K562 (cell line): ENCODE measurements around the gene NOCT. TPM values are rescaled to one million over a fixed set of nuclear protein-coding genes. Genes with fewer than 3 reads are reported as not detected.

Experiments used
- ASH1L ChIP-seq: fragments of 450-650 bp; IDR thresholded peaks from 2 replicates; pipeline ENCODE4 v1.6.1; 2018; ENCODE audit warnings: borderline replicate concordance, mild to moderate bottlenecking, low read depth; ENCODE audit not compliant: partially characterized antibody
- BCL6 ChIP-seq: fragments of 250-450 bp; sonication (Bioruptor Pico); IDR thresholded peaks from 2 replicates; pipeline ENCODE4 v1.4.0; 2020
- EP300 ChIP-seq: IDR thresholded peaks from 2 replicates; pipeline ENCODE4 v1.6.1; 2012; ENCODE audit warnings: low read length, improper control_type of control experiment
- FIP1L1 ChIP-seq: fragments of 200-400 bp; formaldehyde crosslinking; IDR thresholded peaks from 2 replicates; pipeline ENCODE4 v1.6.1; 2018; ENCODE audit warnings: mild to moderate bottlenecking, low read depth, low read length; ENCODE audit not compliant: poor library complexity, severe bottlenecking
- HMGN3 ChIP-seq: IDR thresholded peaks from 2 replicates; pipeline ENCODE4 v1.6.1; 2011; ENCODE audit warnings: borderline replicate concordance, low read depth, mild to moderate bottlenecking, mixed read lengths, low read length; ENCODE audit not compliant: insufficient read length; ENCODE audit errors: extremely low read depth
- HNRNPL ChIP-seq: fragments of 200-400 bp; formaldehyde crosslinking; IDR thresholded peaks from 2 replicates; pipeline ENCODE4 v1.6.1; 2017; ENCODE audit warnings: low read depth, mild to moderate bottlenecking, low read length
- ILK ChIP-seq: fragments of 450-650 bp; IDR thresholded peaks from 2 replicates; pipeline ENCODE4 v1.6.1; 2016; ENCODE audit warnings: missing genetic modification characterization, low read depth, mild to moderate bottlenecking, missing compliant biosample characterization, moderate library complexity, borderline replicate concordance
- KAT7 ChIP-seq: sonication (generic); formaldehyde crosslinking; IDR thresholded peaks from 2 replicates; pipeline ENCODE4 v1.8.0; 2022; ENCODE audit warnings: missing genetic modification reagents, mild to moderate bottlenecking, borderline replicate concordance
- NELFE ChIP-seq: IDR thresholded peaks from 2 replicates; pipeline ENCODE4 v1.6.1; 2011; ENCODE audit warnings: mild to moderate bottlenecking; ENCODE audit not compliant: insufficient read depth, insufficient read length
- NFXL1 ChIP-seq: fragments of 450-650 bp; formaldehyde crosslinking; IDR thresholded peaks from 2 replicates; pipeline ENCODE4 v1.4.0; 2021; ENCODE audit warnings: mild to moderate bottlenecking
- PHB2 ChIP-seq: fragments of 450-650 bp; IDR thresholded peaks from 2 replicates; pipeline ENCODE4 v1.6.1; 2017; ENCODE audit warnings: low read depth
- PURB ChIP-seq: sonication (generic); formaldehyde crosslinking; IDR thresholded peaks from 2 replicates; pipeline ENCODE4 v1.9.0; 2021; ENCODE audit warnings: low read depth, mild to moderate bottlenecking, missing genetic modification reagents
- SIN3B ChIP-seq: fragments of 450-650 bp; IDR thresholded peaks from 2 replicates; pipeline ENCODE4 v1.6.1; 2017; ENCODE audit warnings: low read depth, mild to moderate bottlenecking, moderate library complexity
- TBP ChIP-seq: optimal IDR thresholded peaks from 2 replicates; pipeline ENCODE3; 2011; ENCODE audit warnings: low read depth, low read length, improper control_type of control experiment
- TFAM ChIP-seq: fragments of 250-450 bp; sonication (Bioruptor Pico); conservative IDR thresholded peaks from 2 replicates; pipeline ENCODE4 v1.5.0; 2021; ENCODE audit warnings: mild to moderate bottlenecking, moderate library complexity
- ZBED1 ChIP-seq: IDR thresholded peaks from 2 replicates; pipeline ENCODE4 v1.6.1; 2014
- ZNF354B ChIP-seq: fragments of 250-450 bp; sonication (Bioruptor Pico); IDR thresholded peaks from 2 replicates; pipeline ENCODE4 v1.4.0; 2020
- ZNF561 ChIP-seq: fragments of 450-650 bp; formaldehyde crosslinking; conservative IDR thresholded peaks from 2 replicates; pipeline ENCODE4 v1.4.0; 2020; ENCODE audit warnings: mild to moderate bottlenecking, moderate library complexity
- ZNF707 ChIP-seq: fragments of 250-450 bp; sonication (Bioruptor Pico); conservative IDR thresholded peaks from 2 replicates; pipeline ENCODE4 v1.8.0; 2022; ENCODE audit warnings: inconsistent platforms, mild to moderate bottlenecking, moderate library complexity
- ZNF830 ChIP-seq: fragments of 250-450 bp; sonication (Bioruptor Pico); IDR thresholded peaks from 2 replicates; pipeline ENCODE4 v1.5.0; 2021; ENCODE audit warnings: mild to moderate bottlenecking
- polyA plus RNA-seq, 8 experiments: library from polyadenylated mRNA; depleted of rRNA in 4 of 8; stranded (reverse) in 5 of 8; unstranded in 3 of 8; fragments of >200 nt; fragmentation: Nextera tagmentation in 2 of 8; fragmentation: Illumina TruSeq in 1 of 8; extraction: Ambion mirVana in 2 of 8; extraction: Trizol in 1 of 8; gene quantifications; 2 replicates each; pipeline versions ENCODE4 v1.2.1 to v1.2.3, GENCODE V29; 2011 to 2014; ENCODE audit warnings: inconsistent platforms in 1 of 8, missing spikeins in 1 of 8
- total RNA-seq, 7 experiments: library from RNA; depleted of rRNA in 6 of 7; stranded (reverse); fragments of >200 nt in 6 of 7; fragmentation: Illumina TruSeq in 2 of 7; extraction: Trizol in 2 of 7; gene quantifications; 2 replicates each; pipeline versions ENCODE4 v1.2.1 to v1.2.3, GENCODE V29; 2011 to 2021; ENCODE audit warnings: low replicate concordance in 1 of 7
- TF ChIP-seq, protein P1 (sequence below): fragments of 450-650 bp; IDR thresholded peaks from 2 replicates; pipeline ENCODE4 v1.6.1; 2016; ENCODE audit warnings: antibody characterized with exemption
- TF ChIP-seq, protein P2 (sequence below): fragments of 450-650 bp; IDR thresholded peaks from 2 replicates; pipeline ENCODE4 v1.6.1; 2014; ENCODE audit warnings: low read depth, mild to moderate bottlenecking, moderate library complexity, borderline replicate concordance
- TF ChIP-seq, protein P3 (sequence below): fragments of 150-350 bp; IDR thresholded peaks from 2 replicates; pipeline ENCODE4 v1.6.1; 2014; ENCODE audit warnings: low read depth, mild to moderate bottlenecking, low read length, borderline replicate concordance

The NOCT gene
- total and polyA plus RNA-seq, 9 of the 15 experiments (the other 6 are each of a cell fraction or from before 2014, with no cell fraction given): 1.3 to 20.2 (median 11.1) TPM

GRCh38 chr4:139082750-139083606, 67.4 kb downstream of the NOCT start (continued):
- TF ChIP-seq KAT7 (CRISPR knock-in tag): no peak
- no peak for TF ChIP-seq ZNF830 (CRISPR knock-in tag)
- no peak for TF ChIP-seq HNRNPL
- TF ChIP-seq FIP1L1: no peak
- TF ChIP-seq PHB2: no peak
- no peak for TF ChIP-seq BCL6 (CRISPR knock-in tag)
- TF ChIP-seq SIN3B: no peak
- peak; percentile 78 for TF ChIP-seq TBP
- TF ChIP-seq PURB (CRISPR knock-in tag): no peak
- TF ChIP-seq NFXL1 (CRISPR knock-in tag): 0 out of 2 replicates have a peak, but pooled peaks have one; percentile 25
- no peak for TF ChIP-seq ZNF561 (CRISPR knock-in tag)
- TF ChIP-seq, protein P1, sequence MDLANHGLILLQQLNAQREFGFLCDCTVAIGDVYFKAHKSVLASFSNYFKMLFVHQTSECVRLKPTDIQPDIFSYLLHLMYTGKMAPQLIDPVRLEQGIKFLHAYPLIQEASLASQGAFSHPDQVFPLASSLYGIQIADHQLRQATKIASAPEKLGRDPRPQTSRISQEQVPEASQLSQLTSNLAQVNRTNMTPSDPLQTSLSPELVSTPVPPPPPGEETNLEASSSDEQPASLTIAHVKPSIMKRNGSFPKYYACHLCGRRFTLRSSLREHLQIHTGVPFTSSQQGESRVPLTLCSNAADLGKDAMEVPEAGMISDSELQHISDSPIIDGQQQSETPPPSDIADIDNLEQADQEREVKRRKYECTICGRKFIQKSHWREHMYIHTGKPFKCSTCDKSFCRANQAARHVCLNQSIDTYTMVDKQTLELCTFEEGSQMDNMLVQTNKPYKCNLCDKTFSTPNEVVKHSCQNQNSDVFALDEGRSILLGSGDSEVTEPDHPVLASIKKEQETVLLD: peak; percentile 21; the same call in 1 of the 2 replicates
- peak; percentile 65 for TF ChIP-seq EP300
- TF ChIP-seq ZBED1: no peak
- no peak for TF ChIP-seq NELFE
- TF ChIP-seq, protein P2, sequence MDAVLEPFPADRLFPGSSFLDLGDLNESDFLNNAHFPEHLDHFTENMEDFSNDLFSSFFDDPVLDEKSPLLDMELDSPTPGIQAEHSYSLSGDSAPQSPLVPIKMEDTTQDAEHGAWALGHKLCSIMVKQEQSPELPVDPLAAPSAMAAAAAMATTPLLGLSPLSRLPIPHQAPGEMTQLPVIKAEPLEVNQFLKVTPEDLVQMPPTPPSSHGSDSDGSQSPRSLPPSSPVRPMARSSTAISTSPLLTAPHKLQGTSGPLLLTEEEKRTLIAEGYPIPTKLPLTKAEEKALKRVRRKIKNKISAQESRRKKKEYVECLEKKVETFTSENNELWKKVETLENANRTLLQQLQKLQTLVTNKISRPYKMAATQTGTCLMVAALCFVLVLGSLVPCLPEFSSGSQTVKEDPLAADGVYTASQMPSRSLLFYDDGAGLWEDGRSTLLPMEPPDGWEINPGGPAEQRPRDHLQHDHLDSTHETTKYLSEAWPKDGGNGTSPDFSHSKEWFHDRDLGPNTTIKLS: no peak; the same call in none of the 2 replicates
- TF ChIP-seq, protein P3, sequence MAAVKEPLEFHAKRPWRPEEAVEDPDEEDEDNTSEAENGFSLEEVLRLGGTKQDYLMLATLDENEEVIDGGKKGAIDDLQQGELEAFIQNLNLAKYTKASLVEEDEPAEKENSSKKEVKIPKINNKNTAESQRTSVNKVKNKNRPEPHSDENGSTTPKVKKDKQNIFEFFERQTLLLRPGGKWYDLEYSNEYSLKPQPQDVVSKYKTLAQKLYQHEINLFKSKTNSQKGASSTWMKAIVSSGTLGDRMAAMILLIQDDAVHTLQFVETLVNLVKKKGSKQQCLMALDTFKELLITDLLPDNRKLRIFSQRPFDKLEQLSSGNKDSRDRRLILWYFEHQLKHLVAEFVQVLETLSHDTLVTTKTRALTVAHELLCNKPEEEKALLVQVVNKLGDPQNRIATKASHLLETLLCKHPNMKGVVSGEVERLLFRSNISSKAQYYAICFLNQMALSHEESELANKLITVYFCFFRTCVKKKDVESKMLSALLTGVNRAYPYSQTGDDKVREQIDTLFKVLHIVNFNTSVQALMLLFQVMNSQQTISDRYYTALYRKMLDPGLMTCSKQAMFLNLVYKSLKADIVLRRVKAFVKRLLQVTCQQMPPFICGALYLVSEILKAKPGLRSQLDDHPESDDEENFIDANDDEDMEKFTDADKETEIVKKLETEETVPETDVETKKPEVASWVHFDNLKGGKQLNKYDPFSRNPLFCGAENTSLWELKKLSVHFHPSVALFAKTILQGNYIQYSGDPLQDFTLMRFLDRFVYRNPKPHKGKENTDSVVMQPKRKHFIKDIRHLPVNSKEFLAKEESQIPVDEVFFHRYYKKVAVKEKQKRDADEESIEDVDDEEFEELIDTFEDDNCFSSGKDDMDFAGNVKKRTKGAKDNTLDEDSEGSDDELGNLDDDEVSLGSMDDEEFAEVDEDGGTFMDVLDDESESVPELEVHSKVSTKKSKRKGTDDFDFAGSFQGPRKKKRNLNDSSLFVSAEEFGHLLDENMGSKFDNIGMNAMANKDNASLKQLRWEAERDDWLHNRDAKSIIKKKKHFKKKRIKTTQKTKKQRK: peak; percentile 58; the same call in 1 of the 2 replicates
- TF ChIP-seq ASH1L: peak; percentile 91
- no peak for TF ChIP-seq ZNF354B (CRISPR knock-in tag)
- TF ChIP-seq HMGN3: no peak
- no peak for TF ChIP-seq ILK
- no peak for TF ChIP-seq TFAM (CRISPR knock-in tag)
- TF ChIP-seq ZNF707 (CRISPR knock-in tag): no peak
